Endodermal cell (in vitro differentiated cells): ENCODE results near the gene DYRK1A. TPM values are rescaled to one million over a fixed set of nuclear protein-coding genes. Genes with fewer than 3 reads are reported as not detected.

Source experiments
- DNase-seq: peaks from one replicate; pipeline ENCODE4 v3.0.0-alpha.2; 2017
- H3K27ac ChIP-seq: 2 replicates; pipeline ENCODE4 v1.5.1; 2013; ENCODE audit warnings: mild to moderate bottlenecking, low read depth, low read length, moderate library complexity
- H3K27me3 ChIP-seq: 2 replicates; pipeline ENCODE4 v1.6.1; 2013; ENCODE audit warnings: mild to moderate bottlenecking, low read length, moderate library complexity; ENCODE audit not compliant: insufficient read depth, control insufficient read depth, poor library complexity, severe bottlenecking
- H3K36me3 ChIP-seq: 2 replicates; pipeline ENCODE4 v1.7.0; 2013; ENCODE audit warnings: mild to moderate bottlenecking, low read length, moderate library complexity; ENCODE audit not compliant: control insufficient read depth, insufficient read depth
- H3K4me1 ChIP-seq: one replicate; pipeline ENCODE4 v1.7.0; 2013; ENCODE audit warnings: low read length; ENCODE audit not compliant: control insufficient read depth, insufficient read depth
- H3K4me3 ChIP-seq: 2 replicates; pipeline ENCODE4 v1.5.1; 2013; ENCODE audit warnings: mild to moderate bottlenecking, low read length, moderate library complexity
- H3K9ac ChIP-seq: 2 replicates; pipeline ENCODE4 v1.6.1; 2013; ENCODE audit warnings: mild to moderate bottlenecking, low read length, moderate library complexity; ENCODE audit not compliant: poor library complexity, severe bottlenecking; ENCODE audit errors: extremely low read depth
- H3K9me3 ChIP-seq: 2 replicates; pipeline ENCODE4 v1.6.1; 2013; ENCODE audit warnings: mild to moderate bottlenecking, low read length, moderate library complexity; ENCODE audit not compliant: control insufficient read depth
- H3K27ac Mint-ChIP-seq: 2 replicates; pipeline ENCODE4 v1.8.0; 2020; ENCODE audit warnings: mixed read lengths
- H3K27me3 Mint-ChIP-seq: 2 replicates; pipeline ENCODE4 v1.8.0; 2021; ENCODE audit warnings: mild to moderate bottlenecking, mixed read lengths; ENCODE audit not compliant: insufficient read depth
- H3K36me3 Mint-ChIP-seq: 2 replicates; pipeline ENCODE4 v1.8.0; 2020; ENCODE audit warnings: low read depth, mixed read lengths
- H3K4me1 Mint-ChIP-seq: 2 replicates; pipeline ENCODE4 v1.8.0; 2020; ENCODE audit warnings: mixed read lengths
- H3K4me3 Mint-ChIP-seq: 2 replicates; pipeline ENCODE4 v1.8.0; 2020; ENCODE audit warnings: mild to moderate bottlenecking, moderate library complexity, mixed read lengths
- H3K9me3 Mint-ChIP-seq: 2 replicates; pipeline ENCODE4 v1.8.0; 2020; ENCODE audit warnings: mild to moderate bottlenecking, mixed read lengths
- WGBS, 2 experiments: methylation state at CpG; one replicate each; pipeline versions ENCODE4 v1.1.5 to v1.1.7; 2013; ENCODE audit warnings: missing lambda C conversion rate in 2 of 2, mixed read lengths in 1 of 2; ENCODE audit not compliant: insufficient coverage in 1 of 2, insufficient read length in 1 of 2; 5-methylcytosine and 5-hydroxymethylcytosine counted together
- total RNA-seq, 2 donors: library from RNA; stranded (reverse); fragmentation: NEBNext Ultra II Directional in 1 of 2; extraction: Animal tissue kit (Norgen Biotek cat#: 25700) in 1 of 2; gene quantifications; 2 replicates in 1 of 2; 3 replicates in 1 of 2; pipeline ENCODE4 v1.2.1, GENCODE V29; 2021
- TF ChIP-seq, protein P1 (sequence below): fragments of 200-600 bp; sonication (generic); conservative IDR thresholded peaks from 2 replicates; pipeline ENCODE4 v1.5.0; 2021; ENCODE audit warnings: antibody characterized with exemption, mild to moderate bottlenecking

The DYRK1A gene
- total RNA-seq, 2 donors from 2014 or later, result 73.9 to 75.2 TPM

DNA sequence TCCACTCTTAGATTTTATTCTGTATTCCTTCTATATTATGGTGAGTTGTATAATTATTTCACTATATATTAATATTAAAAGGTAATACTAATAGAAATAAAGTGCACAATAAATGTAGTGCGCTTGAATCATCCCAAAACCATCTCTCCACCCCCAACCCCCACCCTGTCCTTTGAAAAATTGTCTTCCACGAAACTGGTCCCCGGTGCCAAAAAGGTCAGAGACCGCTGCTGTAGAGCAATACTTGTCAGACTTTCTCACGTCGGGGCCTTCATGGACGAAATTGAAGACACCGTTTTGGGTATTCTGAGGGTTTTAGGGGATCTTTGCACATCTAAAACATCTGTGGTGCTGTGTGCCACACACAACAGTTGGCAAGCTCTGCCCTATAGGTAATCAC lies 19.6 kb downstream of the DYRK1A start:
- H3K4me1 ChIP-seq, result peaks cover 11% of the 10 kb centered on the region
- 92 to 95% methylated on average over 5 to 8 of the region's 8 CpGs for WGBS, 2 experiments
- H3K27me3 ChIP-seq, result no peaks in the 10 kb centered on the region
- TF ChIP-seq, protein P1, sequence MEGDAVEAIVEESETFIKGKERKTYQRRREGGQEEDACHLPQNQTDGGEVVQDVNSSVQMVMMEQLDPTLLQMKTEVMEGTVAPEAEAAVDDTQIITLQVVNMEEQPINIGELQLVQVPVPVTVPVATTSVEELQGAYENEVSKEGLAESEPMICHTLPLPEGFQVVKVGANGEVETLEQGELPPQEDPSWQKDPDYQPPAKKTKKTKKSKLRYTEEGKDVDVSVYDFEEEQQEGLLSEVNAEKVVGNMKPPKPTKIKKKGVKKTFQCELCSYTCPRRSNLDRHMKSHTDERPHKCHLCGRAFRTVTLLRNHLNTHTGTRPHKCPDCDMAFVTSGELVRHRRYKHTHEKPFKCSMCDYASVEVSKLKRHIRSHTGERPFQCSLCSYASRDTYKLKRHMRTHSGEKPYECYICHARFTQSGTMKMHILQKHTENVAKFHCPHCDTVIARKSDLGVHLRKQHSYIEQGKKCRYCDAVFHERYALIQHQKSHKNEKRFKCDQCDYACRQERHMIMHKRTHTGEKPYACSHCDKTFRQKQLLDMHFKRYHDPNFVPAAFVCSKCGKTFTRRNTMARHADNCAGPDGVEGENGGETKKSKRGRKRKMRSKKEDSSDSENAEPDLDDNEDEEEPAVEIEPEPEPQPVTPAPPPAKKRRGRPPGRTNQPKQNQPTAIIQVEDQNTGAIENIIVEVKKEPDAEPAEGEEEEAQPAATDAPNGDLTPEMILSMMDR, result no peak
- no peaks in the 10 kb centered on the region for H3K36me3 Mint-ChIP-seq
- H3K4me3 ChIP-seq, result no peak overlapping the region
- H3K4me1 Mint-ChIP-seq, result peaks cover 45% of the 10 kb centered on the region
- H3K27ac ChIP-seq, result no peak overlapping the region
- no peaks in the 10 kb centered on the region for H3K9me3 Mint-ChIP-seq
- H3K4me3 Mint-ChIP-seq, result no peak overlapping the region
- H3K9me3 ChIP-seq, result no peaks in the 10 kb centered on the region
- H3K27me3 Mint-ChIP-seq, result no peaks in the 10 kb centered on the region
- H3K36me3 ChIP-seq, result peaks cover 6% of the 10 kb centered on the region
- H3K9ac ChIP-seq, result no peak overlapping the region
- DNase-seq, result no peak
- no peak overlapping the region for H3K27ac Mint-ChIP-seq

DNA sequence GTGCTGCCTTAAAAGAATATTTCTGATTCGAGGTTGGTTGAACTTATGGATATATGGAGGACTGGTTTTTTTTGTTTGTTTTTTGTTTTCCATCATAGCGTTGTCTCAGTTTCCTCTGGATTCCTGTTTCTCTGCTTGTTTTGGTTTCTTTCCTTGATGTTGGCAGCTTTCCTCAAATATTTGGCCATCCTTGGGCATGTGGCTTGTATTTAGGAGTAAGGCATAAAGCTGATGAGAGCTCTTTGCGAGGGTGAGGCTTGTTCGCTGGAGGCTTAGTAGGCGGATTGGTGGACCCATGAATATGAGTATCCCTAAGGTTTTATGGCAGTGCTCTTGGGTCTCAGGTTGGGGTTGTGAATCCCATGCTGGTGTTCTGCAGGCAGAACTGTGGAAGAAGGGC lies 22.9 kb downstream of the DYRK1A start:
- Histone ChIP-seq H3K36me3 (peaks cover 18% of the 10 kb centered on the region), H3K9ac (no peak overlapping the region), H3K27ac (no peak overlapping the region), H3K4me3 (no peak overlapping the region), H3K27me3 (no peaks in the 10 kb centered on the region), H3K4me1 (peaks cover under 1% of the 10 kb centered on the region), H3K9me3 (no peaks in the 10 kb centered on the region)
- H3K4me1 Mint-ChIP-seq, result peaks cover 23% of the 10 kb centered on the region
- H3K36me3 Mint-ChIP-seq, result peaks cover 4% of the 10 kb centered on the region
- no peak for DNase-seq
- TF ChIP-seq, protein P1, result no peak
- no peaks in the 10 kb centered on the region for H3K9me3 Mint-ChIP-seq
- H3K27ac Mint-ChIP-seq, result no peak overlapping the region
- H3K27me3 Mint-ChIP-seq, result no peaks in the 10 kb centered on the region
- 94 to 98% methylated on average over 3 to 5 of the region's 5 CpGs for WGBS, 2 experiments
- H3K4me3 Mint-ChIP-seq, result no peak overlapping the region

DNA sequence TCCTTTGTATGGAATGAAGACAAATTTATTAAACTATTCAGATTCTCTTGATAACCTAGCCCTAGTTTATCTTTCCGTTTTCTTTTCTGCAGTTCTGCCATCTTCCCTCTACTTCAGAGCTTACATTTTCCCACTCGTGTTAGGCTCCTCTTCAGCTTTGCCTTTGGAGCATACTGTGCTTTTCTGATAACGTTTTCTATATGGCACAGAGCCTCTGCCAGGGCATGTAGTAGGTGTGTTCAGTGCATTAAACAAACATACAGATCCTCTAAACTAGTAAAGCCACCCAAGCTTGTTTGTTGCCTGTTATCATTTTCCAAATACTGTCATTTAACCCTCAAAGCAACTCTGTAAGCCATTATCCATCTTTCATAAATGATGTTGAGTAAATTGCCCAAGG lies 25.1 kb downstream of the DYRK1A start:
- Histone ChIP-seq H3K36me3 (peaks cover 18% of the 10 kb centered on the region), H3K9ac (no peak overlapping the region), H3K9me3 (no peaks in the 10 kb centered on the region), H3K27me3 (no peaks in the 10 kb centered on the region), H3K4me3 (no peak overlapping the region), H3K4me1 (no peaks in the 10 kb centered on the region), H3K27ac (no peak overlapping the region)
- H3K36me3 Mint-ChIP-seq, result peaks cover 4% of the 10 kb centered on the region
- no peaks in the 10 kb centered on the region for H3K9me3 Mint-ChIP-seq
- 86 to 100% methylated on average over 1 to 3 of the region's 3 CpGs for WGBS, 2 experiments
- TF ChIP-seq, protein P1, result no peak
- DNase-seq, result no peak
- H3K27me3 Mint-ChIP-seq, result no peaks in the 10 kb centered on the region
- peaks cover 19% of the 10 kb centered on the region for H3K4me1 Mint-ChIP-seq
- no peak overlapping the region for H3K27ac Mint-ChIP-seq
- no peak overlapping the region for H3K4me3 Mint-ChIP-seq
